ENCODE results near the gene PSMD7. TPM values are rescaled to one million over a fixed set of nuclear protein-coding genes. Genes with fewer than 3 reads are reported as not detected.

PSMD7 gene
- total RNA-seq, 2 donors from 2014 or later: 44.5 to 76.8 TPM

DNA sequence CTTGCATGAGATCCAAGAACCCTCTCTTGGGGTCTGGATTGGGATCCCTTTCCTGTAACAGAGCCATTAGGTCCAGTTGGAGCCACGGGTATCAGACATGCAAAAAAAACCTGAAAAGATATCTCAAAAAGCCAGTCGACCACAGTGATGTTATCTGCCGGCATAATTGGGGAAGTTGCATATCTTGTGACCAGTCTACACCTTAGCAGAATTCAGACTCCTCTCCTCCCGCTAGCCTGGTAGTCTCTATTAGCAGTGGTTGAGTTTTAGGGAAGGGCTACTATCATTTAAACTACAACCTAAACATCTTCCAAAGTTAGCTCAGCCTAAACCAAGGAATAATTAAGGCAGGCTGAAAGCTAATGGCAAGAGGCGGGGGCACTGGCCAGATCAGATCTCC is 16.2 kb upstream of the PSMD7 start:
- TF ChIP-seq CTCF (IDR thresholded peaks at IDR 0.05): no peak
- no peak for ATAC-seq (ENCODE audit: insufficient number of reproducible peaks, low FRiP score, low read depth)
- no peak overlapping the region for H3K27ac ChIP-seq
- H3K9me3 ChIP-seq: no peaks in the 10 kb centered on the region
- DNase-seq (ENCODE audit: low spot score): no peak
- no peak overlapping the region for H3K4me3 ChIP-seq
- H3K36me3 ChIP-seq: no peaks in the 10 kb centered on the region
- H3K4me1 ChIP-seq (ENCODE audit: control insufficient read depth in 1 of 2, low read depth in 2 of 2): no peaks in the 10 kb centered on the region
- H3K27me3 ChIP-seq (replicated peaks; ENCODE audit: insufficient read depth): no peaks in the 10 kb centered on the region

GRCh38 chr16:74281300-74281699 is 15.3 kb upstream of the PSMD7 start:
- DNase-seq (ENCODE audit: low spot score) (no peak), ATAC-seq (ENCODE audit: insufficient number of reproducible peaks, low FRiP score, low read depth) (no peak)
- no peak overlapping the region for H3K27ac ChIP-seq
- H3K27me3 ChIP-seq (replicated peaks; ENCODE audit: insufficient read depth): no peaks in the 10 kb centered on the region
- no peaks in the 10 kb centered on the region for H3K4me1 ChIP-seq (ENCODE audit: control insufficient read depth in 1 of 2, low read depth in 2 of 2)
- TF ChIP-seq CTCF (IDR thresholded peaks at IDR 0.05): no peak
- H3K36me3 ChIP-seq: no peaks in the 10 kb centered on the region
- H3K4me3 ChIP-seq: no peak overlapping the region
- H3K9me3 ChIP-seq: no peaks in the 10 kb centered on the region

- Histone ChIP-seq H3K27ac (no peak overlapping the region), H3K36me3 (no peaks in the 10 kb centered on the region), H3K9me3 (no peaks in the 10 kb centered on the region), H3K27me3 (replicated peaks; ENCODE audit: insufficient read depth) (no peaks in the 10 kb centered on the region), H3K4me1 (ENCODE audit: control insufficient read depth in 1 of 2, low read depth in 2 of 2) (no peaks in the 10 kb centered on the region), H3K4me3 (no peak overlapping the region)
- ATAC-seq (ENCODE audit: insufficient number of reproducible peaks, low FRiP score, low read depth) (no peak), DNase-seq (ENCODE audit: low spot score) (no peak)
- no peak for TF ChIP-seq CTCF (IDR thresholded peaks at IDR 0.05)
Measured at GRCh38 chr16:74283716-74284115, 12.9 kb upstream of the PSMD7 start.

- H3K4me3 ChIP-seq: no peak overlapping the region
- no peaks in the 10 kb centered on the region for H3K4me1 ChIP-seq (ENCODE audit: control insufficient read depth in 1 of 2, low read depth in 2 of 2)
- no peak for TF ChIP-seq CTCF (IDR thresholded peaks at IDR 0.05)
- DNase-seq (ENCODE audit: low spot score): no peak
- H3K27me3 ChIP-seq (replicated peaks; ENCODE audit: insufficient read depth): no peaks in the 10 kb centered on the region
- H3K9me3 ChIP-seq: peaks cover 3% of the 10 kb centered on the region
- no peaks in the 10 kb centered on the region for H3K36me3 ChIP-seq
- no peak for ATAC-seq (ENCODE audit: insufficient number of reproducible peaks, low FRiP score, low read depth)
- H3K27ac ChIP-seq: no peak overlapping the region
Measured at GRCh38 chr16:74288065-74288464, 8.5 kb upstream of the PSMD7 start.

- DNase-seq (ENCODE audit: low spot score) (no peak), ATAC-seq (ENCODE audit: insufficient number of reproducible peaks, low FRiP score, low read depth) (no peak)
- Histone ChIP-seq H3K36me3 (no peaks in the 10 kb centered on the region), H3K4me3 (no peak overlapping the region), H3K9me3 (peaks cover 3% of the 10 kb centered on the region), H3K27me3 (replicated peaks; ENCODE audit: insufficient read depth) (no peaks in the 10 kb centered on the region), H3K4me1 (ENCODE audit: control insufficient read depth in 1 of 2, low read depth in 2 of 2) (peaks cover 0 to 4% of the 10 kb centered on the region in 2 donors), H3K27ac (no peak overlapping the region)
- no peak for TF ChIP-seq CTCF (IDR thresholded peaks at IDR 0.05)
Measured at GRCh38 chr16:74290356-74290755, 6.3 kb upstream of the PSMD7 start.
